ENCODE measurements around the gene DERL2.

The DERL2 gene

GRCh38 chr17:5531085-5531418, 45.1 kb upstream of the DERL2 start:
- TF ChIP-seq, protein P1, sequence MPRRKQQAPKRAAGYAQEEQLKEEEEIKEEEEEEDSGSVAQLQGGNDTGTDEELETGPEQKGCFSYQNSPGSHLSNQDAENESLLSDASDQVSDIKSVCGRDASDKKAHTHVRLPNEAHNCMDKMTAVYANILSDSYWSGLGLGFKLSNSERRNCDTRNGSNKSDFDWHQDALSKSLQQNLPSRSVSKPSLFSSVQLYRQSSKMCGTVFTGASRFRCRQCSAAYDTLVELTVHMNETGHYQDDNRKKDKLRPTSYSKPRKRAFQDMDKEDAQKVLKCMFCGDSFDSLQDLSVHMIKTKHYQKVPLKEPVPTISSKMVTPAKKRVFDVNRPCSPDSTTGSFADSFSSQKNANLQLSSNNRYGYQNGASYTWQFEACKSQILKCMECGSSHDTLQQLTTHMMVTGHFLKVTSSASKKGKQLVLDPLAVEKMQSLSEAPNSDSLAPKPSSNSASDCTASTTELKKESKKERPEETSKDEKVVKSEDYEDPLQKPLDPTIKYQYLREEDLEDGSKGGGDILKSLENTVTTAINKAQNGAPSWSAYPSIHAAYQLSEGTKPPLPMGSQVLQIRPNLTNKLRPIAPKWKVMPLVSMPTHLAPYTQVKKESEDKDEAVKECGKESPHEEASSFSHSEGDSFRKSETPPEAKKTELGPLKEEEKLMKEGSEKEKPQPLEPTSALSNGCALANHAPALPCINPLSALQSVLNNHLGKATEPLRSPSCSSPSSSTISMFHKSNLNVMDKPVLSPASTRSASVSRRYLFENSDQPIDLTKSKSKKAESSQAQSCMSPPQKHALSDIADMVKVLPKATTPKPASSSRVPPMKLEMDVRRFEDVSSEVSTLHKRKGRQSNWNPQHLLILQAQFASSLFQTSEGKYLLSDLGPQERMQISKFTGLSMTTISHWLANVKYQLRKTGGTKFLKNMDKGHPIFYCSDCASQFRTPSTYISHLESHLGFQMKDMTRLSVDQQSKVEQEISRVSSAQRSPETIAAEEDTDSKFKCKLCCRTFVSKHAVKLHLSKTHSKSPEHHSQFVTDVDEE (CRISPR knock-in tag; IDR thresholded peaks at IDR 0.05), result no peak
- TF ChIP-seq ISL1 (CRISPR knock-in tag; IDR thresholded peaks at IDR 0.05), result no peak
- no peak for TF ChIP-seq ARNTL (CRISPR knock-in tag; IDR thresholded peaks at IDR 0.05; ENCODE audit: borderline replicate concordance, low read depth)
- no peak for TF ChIP-seq ZC3H10 (CRISPR knock-in tag; IDR thresholded peaks at IDR 0.05)
- no peak for TF ChIP-seq ZFP3 (CRISPR knock-in tag; IDR thresholded peaks at IDR 0.05)
- no peak for TF ChIP-seq ZFP30 (CRISPR knock-in tag; IDR thresholded peaks at IDR 0.05)
- no peak for TF ChIP-seq TOX (CRISPR knock-in tag; IDR thresholded peaks at IDR 0.05; ENCODE audit: borderline replicate concordance)
- TF ChIP-seq ZNF8 (CRISPR knock-in tag; IDR thresholded peaks at IDR 0.05), result no peak
- TF ChIP-seq ESRRG (CRISPR knock-in tag; IDR thresholded peaks at IDR 0.05), result no peak
- TF ChIP-seq, protein P2, sequence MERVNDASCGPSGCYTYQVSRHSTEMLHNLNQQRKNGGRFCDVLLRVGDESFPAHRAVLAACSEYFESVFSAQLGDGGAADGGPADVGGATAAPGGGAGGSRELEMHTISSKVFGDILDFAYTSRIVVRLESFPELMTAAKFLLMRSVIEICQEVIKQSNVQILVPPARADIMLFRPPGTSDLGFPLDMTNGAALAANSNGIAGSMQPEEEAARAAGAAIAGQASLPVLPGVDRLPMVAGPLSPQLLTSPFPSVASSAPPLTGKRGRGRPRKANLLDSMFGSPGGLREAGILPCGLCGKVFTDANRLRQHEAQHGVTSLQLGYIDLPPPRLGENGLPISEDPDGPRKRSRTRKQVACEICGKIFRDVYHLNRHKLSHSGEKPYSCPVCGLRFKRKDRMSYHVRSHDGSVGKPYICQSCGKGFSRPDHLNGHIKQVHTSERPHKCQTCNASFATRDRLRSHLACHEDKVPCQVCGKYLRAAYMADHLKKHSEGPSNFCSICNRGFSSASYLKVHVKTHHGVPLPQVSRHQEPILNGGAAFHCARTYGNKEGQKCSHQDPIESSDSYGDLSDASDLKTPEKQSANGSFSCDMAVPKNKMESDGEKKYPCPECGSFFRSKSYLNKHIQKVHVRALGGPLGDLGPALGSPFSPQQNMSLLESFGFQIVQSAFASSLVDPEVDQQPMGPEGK (CRISPR knock-in tag; IDR thresholded peaks at IDR 0.05; ENCODE audit: borderline replicate concordance), result no peak
- no peak for TF ChIP-seq TCF4 (CRISPR knock-in tag; IDR thresholded peaks at IDR 0.05; ENCODE audit: borderline replicate concordance)
- TF ChIP-seq CSDC2 (CRISPR knock-in tag; IDR thresholded peaks at IDR 0.05), result no peak
- TF ChIP-seq CREB5 (CRISPR knock-in tag; IDR thresholded peaks at IDR 0.05; ENCODE audit: low read depth), result no peak
- no peak for TF ChIP-seq GLIS3 (CRISPR knock-in tag; IDR thresholded peaks at IDR 0.05)
- no peak for TF ChIP-seq PPARA (CRISPR knock-in tag; IDR thresholded peaks at IDR 0.05; ENCODE audit: borderline replicate concordance)
- no peak for TF ChIP-seq POU6F1 (CRISPR knock-in tag; IDR thresholded peaks at IDR 0.05; ENCODE audit: borderline replicate concordance, low read depth)
- TF ChIP-seq BACH2 (CRISPR knock-in tag; IDR thresholded peaks at IDR 0.05; ENCODE audit: borderline replicate concordance), result no peak
- TF ChIP-seq OSR1 (CRISPR knock-in tag; IDR thresholded peaks at IDR 0.05), result no peak
- TF ChIP-seq ZNF565 (CRISPR knock-in tag; conservative IDR thresholded peaks at IDR 0.05; ENCODE audit: low read depth), result no peak
- no peak for ATAC-seq

GRCh38 chr17:5530265-5531084, 44.5 kb upstream of the DERL2 start:
- ATAC-seq, result no peak
- TF ChIP-seq PPARA (CRISPR knock-in tag; IDR thresholded peaks at IDR 0.05; ENCODE audit: borderline replicate concordance), result no peak
- no peak for TF ChIP-seq ZFP3 (CRISPR knock-in tag; IDR thresholded peaks at IDR 0.05)
- TF ChIP-seq, protein P3, sequence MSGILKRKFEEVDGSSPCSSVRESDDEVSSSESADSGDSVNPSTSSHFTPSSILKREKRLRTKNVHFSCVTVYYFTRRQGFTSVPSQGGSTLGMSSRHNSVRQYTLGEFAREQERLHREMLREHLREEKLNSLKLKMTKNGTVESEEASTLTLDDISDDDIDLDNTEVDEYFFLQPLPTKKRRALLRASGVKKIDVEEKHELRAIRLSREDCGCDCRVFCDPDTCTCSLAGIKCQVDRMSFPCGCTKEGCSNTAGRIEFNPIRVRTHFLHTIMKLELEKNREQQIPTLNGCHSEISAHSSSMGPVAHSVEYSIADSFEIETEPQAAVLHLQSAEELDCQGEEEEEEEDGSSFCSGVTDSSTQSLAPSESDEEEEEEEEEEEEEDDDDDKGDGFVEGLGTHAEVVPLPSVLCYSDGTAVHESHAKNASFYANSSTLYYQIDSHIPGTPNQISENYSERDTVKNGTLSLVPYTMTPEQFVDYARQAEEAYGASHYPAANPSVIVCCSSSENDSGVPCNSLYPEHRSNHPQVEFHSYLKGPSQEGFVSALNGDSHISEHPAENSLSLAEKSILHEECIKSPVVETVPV (CRISPR knock-in tag; IDR thresholded peaks at IDR 0.05), result no peak
- TF ChIP-seq BACH2 (CRISPR knock-in tag; IDR thresholded peaks at IDR 0.05; ENCODE audit: borderline replicate concordance), result no peak
- TF ChIP-seq ZNF70 (CRISPR knock-in tag; IDR thresholded peaks at IDR 0.05), result no peak
- no peak for TF ChIP-seq POU6F1 (CRISPR knock-in tag; IDR thresholded peaks at IDR 0.05; ENCODE audit: borderline replicate concordance, low read depth)

Measured in SK-N-SH treated with all-trans-retinoic acid at 6 μM for 48 hours (cell line).